Measurements from ENCODE around the gene CEP112. TPM values are rescaled to one million over a fixed set of nuclear protein-coding genes. Genes with fewer than 3 reads are reported as not detected.

CEP112 gene
- total RNA-seq, 4 donors from 2014 or later: 18.9 to 51.8 (median 29.6) TPM

DNA sequence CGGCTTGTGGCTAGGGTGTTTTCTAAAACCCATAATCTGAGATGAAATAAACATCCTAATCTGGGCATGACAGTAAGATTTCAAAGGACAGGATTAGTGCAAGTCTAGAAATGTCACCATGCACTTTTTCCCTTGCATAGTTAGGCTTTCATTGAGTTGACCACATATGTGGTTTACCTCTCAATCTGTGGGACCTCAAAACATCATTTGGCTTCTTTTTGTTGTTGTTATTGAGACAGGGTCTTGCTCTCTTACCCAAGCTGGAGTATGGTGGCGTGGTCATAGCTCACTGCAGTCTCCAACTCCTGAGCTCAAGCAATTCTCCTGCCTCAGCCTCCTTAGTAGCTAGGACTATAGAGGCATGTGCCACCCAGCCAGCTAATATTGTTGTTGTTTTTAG lies 197.8 kb downstream of the CEP112 start:
- TF ChIP-seq, protein P1, sequence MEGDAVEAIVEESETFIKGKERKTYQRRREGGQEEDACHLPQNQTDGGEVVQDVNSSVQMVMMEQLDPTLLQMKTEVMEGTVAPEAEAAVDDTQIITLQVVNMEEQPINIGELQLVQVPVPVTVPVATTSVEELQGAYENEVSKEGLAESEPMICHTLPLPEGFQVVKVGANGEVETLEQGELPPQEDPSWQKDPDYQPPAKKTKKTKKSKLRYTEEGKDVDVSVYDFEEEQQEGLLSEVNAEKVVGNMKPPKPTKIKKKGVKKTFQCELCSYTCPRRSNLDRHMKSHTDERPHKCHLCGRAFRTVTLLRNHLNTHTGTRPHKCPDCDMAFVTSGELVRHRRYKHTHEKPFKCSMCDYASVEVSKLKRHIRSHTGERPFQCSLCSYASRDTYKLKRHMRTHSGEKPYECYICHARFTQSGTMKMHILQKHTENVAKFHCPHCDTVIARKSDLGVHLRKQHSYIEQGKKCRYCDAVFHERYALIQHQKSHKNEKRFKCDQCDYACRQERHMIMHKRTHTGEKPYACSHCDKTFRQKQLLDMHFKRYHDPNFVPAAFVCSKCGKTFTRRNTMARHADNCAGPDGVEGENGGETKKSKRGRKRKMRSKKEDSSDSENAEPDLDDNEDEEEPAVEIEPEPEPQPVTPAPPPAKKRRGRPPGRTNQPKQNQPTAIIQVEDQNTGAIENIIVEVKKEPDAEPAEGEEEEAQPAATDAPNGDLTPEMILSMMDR (IDR thresholded peaks at IDR 0.05; ENCODE audit: low read depth): no peak

DNA sequence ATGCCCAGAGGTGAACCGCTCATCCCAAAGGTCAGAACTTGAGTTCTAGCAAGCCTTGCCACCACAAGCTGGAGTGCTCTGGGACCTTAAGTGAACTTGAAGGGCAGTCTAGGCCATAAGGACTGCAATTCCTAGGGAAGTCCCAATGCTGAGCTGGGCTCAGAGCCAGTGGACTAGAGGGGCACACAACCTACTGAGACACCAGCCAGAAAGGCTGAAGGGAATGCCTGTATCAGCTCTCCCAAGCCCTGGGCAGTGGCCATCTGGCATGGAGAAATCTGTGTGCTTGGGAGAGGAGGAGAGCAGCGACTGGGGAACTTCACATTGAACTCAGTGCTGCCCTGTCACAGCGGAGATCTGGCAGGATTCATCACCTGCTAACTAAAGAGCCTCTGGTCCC lies 201.3 kb downstream of the CEP112 start:
- TF ChIP-seq, protein P1 (IDR thresholded peaks at IDR 0.05; ENCODE audit: low read depth): no peak

DNA sequence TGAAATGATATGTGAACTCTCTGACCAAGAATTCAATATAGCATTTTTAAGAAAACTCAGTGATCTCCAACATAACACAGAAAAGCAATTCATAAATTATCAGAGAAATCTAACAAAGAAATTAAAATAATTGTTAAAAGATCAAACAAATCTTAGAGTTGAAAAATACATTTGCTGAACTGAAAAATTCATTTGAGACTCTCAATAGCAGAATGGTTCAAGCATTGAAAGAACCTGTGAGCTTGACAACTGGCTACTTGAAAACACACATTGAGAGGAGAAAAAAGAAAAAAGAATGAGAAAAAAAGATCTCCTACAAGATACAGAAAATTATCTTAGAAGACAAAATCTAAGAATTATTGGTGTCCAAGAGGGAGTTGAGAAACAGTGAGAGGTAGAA lies 203.5 kb downstream of the CEP112 start:
- TF ChIP-seq, protein P1 (IDR thresholded peaks at IDR 0.05; ENCODE audit: low read depth): no peak

DNA sequence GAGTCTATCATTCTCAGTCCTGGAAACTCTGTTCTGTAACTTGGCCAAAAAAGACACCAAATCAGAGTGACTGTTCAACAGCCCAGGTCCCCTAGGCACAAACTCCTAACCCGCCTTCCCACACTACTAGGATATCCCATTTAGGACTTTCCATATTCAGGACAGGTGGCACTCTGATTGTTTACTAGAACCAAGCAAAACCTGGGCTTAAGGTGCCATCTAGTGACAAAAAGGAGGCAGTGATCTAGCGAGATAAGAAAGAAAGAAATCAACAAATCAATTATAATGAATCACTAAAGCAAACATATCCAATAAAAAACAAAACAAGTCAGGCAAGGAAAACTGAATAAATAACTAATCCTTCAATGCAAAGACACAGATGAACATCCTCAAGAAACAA lies 203.9 kb downstream of the CEP112 start:
- TF ChIP-seq, protein P1 (IDR thresholded peaks at IDR 0.05; ENCODE audit: low read depth): no peak

DNA sequence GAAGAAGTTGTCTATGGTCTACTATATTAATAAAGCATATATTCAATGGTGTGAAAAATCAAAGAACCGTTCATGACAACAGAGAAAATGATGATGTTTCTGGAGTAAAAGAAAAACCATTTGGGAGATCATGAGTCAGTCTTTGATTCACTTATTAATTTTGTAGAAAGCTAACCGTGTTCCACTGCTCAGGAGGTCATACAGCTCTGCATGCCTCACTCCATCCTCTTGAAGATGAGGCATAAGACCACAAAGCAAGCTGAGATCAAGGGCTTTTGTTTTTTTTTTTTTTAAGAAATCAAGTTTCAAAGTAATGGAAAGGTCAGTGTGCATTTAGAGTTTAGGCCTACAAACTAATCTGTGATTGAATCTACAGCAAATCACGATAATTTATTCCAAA lies 206.4 kb downstream of the CEP112 start:
- TF ChIP-seq, protein P1 (IDR thresholded peaks at IDR 0.05; ENCODE audit: low read depth): no peak

DNA sequence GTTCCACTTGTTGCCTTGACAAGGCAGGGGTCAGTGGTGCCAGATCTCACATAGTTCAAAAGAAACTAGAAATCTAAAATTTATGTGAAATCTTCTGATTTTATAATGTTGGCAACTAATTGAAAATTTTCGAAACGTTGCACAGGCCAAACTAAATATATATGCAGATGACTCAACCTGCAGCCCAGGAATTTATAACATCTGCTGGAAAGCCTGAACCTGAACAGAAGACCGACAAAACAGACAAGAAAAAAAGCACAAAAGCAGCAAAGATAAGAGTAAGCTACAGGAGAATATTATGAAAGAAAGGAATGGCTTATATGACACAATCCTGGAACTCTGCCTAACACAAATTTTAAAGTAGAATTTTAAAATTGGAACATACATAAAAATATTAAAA lies 207.6 kb downstream of the CEP112 start:
- TF ChIP-seq, protein P1 (IDR thresholded peaks at IDR 0.05; ENCODE audit: low read depth): no peak

DNA sequence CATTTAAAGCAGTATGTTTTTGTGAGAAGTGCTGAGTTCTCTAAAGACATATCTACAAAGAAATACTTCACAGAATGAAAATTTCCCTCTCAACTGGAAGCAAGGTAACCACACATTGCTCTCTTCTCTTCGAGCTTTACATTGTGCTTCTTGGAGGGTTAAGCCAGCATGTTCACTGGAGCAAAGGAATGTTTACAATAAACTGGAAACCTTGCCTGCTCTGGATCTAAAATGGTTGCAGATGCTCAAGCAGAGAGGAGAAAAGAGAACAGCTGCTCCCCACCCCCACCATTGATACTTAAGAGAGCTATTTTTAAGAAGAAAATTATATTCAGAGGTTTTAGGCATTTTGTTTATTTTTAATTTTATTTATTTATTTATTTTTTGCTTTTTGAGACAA lies 213.1 kb downstream of the CEP112 start:
- TF ChIP-seq, protein P1 (IDR thresholded peaks at IDR 0.05; ENCODE audit: low read depth): no peak
